Measurements from ENCODE around the gene ZFR2.
"Not testable (repeated sequence)": the region's sequence is repeated elsewhere in the genome, so short reads cannot be mapped to it uniquely, and the experiment has no call there.

Gene ZFR2

GRCh38 chr19:3868770-3869456 lies at the start of gene ZFR2:
Gene ZFR2 (minus strand): TSS chr19:3869038. CDS start chr19:3869017, 21 bp downstream.
- peak; percentile 23 for DNase-seq

- DNase-seq, result no peak
Observed at GRCh38 chr19:3916033-3916432, 47.2 kb upstream of the ZFR2 start.

- no peak for DNase-seq
Observed at GRCh38 chr19:3914199-3914598, 45.4 kb upstream of the ZFR2 start.

GRCh38 chr19:3910105-3910504 lies 41.3 kb upstream of the ZFR2 start:
- no peak for DNase-seq

- no peak for DNase-seq
Observed at GRCh38 chr19:3908266-3909054, 39.6 kb upstream of the ZFR2 start.

GRCh38 chr19:3907626-3908265 lies 38.9 kb upstream of the ZFR2 start:
- DNase-seq, result no peak

GRCh38 chr19:3904233-3904632 lies 35.4 kb upstream of the ZFR2 start:
- no peak for DNase-seq

- DNase-seq, result no peak
Observed at GRCh38 chr19:3902317-3902973, 33.6 kb upstream of the ZFR2 start.

- DNase-seq, result no peak
Observed at GRCh38 chr19:3899531-3900294, 30.9 kb upstream of the ZFR2 start.

GRCh38 chr19:3898426-3898825 lies 29.6 kb upstream of the ZFR2 start:
- no peak for DNase-seq

- no peak for DNase-seq
Observed at GRCh38 chr19:3897936-3898335, 29.1 kb upstream of the ZFR2 start.

- DNase-seq, result no peak
Observed at GRCh38 chr19:3895788-3896187, 26.9 kb upstream of the ZFR2 start.

- not testable (repeated sequence) for DNase-seq
Observed at GRCh38 chr19:3894959-3895358, 26.1 kb upstream of the ZFR2 start.

- no peak for DNase-seq
Observed at GRCh38 chr19:3893509-3894179, 24.8 kb upstream of the ZFR2 start.

- no peak for DNase-seq
Observed at GRCh38 chr19:3890591-3890990, 21.8 kb upstream of the ZFR2 start.

GRCh38 chr19:3882041-3882384 lies 13.2 kb upstream of the ZFR2 start:
- DNase-seq, result no peak

GRCh38 chr19:3881272-3882040 lies 12.6 kb upstream of the ZFR2 start:
- no peak for DNase-seq

GRCh38 chr19:3880471-3881271 lies 11.8 kb upstream of the ZFR2 start, which contains the start of gene ATCAY:
Gene ATCAY (plus strand): TSS chr19:3880685. CDS start chr19:3885768, 5,083 bp downstream.
- DNase-seq, result no peak

GRCh38 chr19:3879656-3880055 lies 10.8 kb upstream of the ZFR2 start:
- DNase-seq, result no peak

- not testable (repeated sequence) for DNase-seq
Observed at GRCh38 chr19:3874695-3875094, 5.9 kb upstream of the ZFR2 start.

Measured in hematopoietic multipotent progenitor cell treated with erythropoietin and hydrocortisone succinate and interleukin-3 and kit ligand, for 6 days (in vitro differentiated cells).